Stimulated activated CD8-positive, alpha-beta memory T cell treated with anti-CD3 and anti-CD28 coated beads, Interleukin-15, amount 100 ng/mL, for 48 hours (primary cell): ENCODE measurements around the gene SLC10A7.

ENCODE experiments used
- DNase-seq, 2 donors: peaks; one replicate each; pipeline ENCODE4 v3.0.0-alpha.2; 2020; ENCODE audit warnings: low read depth in 2 of 2

The SLC10A7 gene

DNA sequence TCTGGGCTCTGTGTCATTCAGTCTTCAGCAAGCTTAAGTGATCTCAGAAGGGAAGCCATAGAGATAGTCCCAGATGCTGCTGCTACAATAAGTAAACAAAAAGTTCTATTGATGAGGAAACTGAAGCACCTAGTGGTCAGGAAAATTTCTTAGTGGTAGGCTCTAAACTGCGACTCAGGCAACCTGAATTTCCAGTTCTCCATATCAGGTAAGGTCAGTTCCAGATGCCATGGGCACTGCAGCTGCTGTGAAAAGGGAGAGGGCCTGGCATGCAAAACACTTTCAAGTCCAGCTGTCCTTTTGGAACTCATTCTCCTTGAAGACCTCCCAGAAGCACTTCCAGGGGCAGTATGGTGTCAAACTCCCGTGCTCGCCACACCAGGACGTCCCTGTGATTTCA lies 261.2 kb downstream of the SLC10A7 start:
- DNase-seq: no peak

DNA sequence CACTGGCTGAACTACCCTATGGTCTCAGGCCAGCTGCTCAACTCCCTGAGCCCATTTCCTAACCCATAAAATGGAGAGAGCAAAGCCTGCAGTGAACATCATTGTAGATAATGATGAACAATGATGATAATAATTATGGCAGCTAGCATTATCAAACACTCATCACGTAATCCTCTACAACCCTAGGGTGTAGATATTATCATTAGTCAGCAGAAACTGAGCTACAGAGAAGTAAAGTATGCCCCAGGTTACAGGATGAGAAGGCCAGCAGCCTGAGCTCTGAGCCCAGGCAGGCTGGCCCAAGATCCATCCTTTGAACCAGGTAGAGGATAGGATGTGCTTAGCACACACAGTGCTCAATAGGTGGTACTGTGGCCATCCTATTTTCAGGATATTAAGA lies 264.2 kb downstream of the SLC10A7 start:
- DNase-seq: no peak

DNA sequence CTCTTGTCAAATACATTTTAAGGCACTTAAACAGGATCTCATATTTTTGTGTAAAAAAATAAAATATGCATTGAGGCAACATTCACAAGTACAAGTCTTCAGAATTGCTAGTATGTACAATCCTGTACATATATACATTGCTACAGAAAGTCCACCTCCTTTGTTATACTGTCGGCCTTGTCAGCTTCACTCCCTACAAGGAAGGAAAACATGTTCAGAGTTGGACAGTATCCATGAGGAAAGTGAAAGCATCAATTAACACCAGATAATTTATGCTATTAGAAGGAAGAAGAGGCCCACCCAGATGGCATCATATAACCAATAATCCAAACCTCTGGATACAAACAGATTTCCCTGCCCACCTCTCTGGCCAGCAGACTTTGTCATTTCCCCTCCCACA lies 265.4 kb downstream of the SLC10A7 start:
- no peak for DNase-seq

DNA sequence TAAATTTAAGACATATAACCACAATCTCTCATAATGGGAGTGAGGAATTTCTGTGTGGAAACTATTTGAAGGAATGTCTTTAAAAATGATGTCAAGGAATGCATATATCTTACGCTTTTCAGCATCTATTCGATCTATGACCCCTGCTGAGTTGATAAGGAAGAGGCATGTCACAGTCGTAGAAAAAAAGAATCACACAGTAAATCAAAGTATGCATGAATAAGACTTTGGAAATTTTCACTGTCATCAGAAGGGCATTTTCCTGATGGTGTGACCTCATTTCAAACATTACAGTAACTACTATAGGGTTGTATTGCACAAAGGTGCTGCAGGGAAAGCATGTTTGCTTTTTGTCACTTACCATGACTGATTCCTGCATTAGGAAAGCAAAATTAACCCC lies 265.9 kb downstream of the SLC10A7 start:
- no peak for DNase-seq

DNA sequence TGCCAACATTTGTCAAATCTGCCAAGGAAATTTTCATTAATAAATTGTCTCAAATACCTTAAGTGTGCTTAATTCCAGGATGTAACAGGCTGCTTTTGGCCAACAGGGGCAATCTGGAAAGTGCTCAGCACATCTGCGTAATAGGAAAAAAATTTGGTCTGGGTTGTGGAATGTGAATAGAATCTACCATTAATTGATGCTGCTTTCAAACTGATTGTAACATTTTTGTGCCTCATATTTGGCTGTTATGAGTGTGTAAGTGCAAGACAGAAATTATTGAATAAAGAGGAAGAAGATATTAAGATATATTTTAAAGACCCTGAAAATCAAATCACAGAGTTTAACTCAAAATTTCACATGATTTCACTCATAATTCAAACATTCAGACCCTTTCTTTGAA lies 266.3 kb downstream of the SLC10A7 start:
- DNase-seq: no peak

DNA sequence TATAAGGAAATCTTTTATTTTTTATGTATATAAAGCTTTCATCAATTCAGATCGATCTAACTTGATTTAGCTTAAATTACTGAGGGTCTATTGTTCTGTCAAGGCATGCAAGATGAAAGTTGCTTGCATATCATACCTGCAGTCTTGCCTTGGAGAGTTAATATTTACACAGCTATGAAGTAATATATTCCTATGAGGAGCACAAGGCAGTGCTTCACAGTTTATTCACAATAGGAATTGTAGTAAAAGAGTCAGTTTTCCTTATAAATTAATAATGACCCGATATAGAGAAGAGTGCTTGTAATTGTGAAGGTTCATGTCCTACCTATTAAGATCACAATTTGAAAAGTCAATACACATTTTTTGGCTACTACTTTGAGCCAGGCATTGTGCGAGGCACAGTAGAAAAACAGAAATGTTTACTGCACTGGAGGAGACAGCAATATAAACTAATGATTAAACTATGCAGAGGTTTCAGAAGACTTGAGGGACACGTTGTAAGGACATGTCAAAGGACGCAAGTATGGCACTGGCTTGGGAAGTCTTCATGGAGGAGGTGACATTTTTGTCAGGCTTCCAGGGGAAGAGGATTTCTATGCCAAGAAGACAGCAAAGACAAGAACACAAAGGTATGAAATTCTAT lies 268.6 kb downstream of the SLC10A7 start:
- DNase-seq: no peak

DNA sequence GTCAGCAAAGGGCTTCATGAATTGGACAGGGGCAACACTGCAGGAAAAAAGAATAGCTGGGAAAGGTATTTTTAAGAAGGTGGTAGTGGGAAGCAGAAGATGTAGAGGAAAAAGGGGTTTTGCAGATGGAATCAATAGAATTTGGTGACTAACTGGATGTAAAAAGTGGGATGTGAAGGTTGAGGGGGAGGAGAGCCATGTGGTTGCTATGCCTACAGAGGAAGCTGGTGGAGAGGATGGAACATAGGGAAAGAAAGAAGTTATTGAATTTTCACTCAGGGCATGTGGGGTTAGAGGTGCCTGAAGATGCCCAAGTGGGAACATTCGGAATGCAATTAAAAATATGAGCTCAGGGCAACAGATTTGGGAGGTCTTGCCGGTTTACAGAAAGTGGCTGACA lies 274.4 kb downstream of the SLC10A7 start:
- DNase-seq: no peak

DNA sequence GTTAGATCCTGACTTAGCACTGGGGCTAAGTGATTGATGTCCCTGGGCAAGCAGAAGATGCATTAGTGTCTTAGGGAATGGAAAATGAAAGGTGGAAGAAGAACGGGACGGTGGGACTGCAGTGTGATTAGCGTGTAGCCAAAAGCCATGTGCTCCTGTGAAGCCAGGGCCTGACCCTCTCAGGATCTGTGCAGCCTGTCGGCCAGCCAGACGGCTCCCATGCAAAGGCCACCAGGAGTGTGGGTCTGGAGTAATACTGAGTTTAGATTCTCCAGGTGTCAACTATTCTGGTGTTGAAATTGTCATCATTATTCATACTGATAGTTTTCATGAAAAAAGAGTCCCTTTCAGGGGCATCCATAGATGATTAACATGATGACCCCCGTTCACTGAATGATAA lies 275.4 kb downstream of the SLC10A7 start:
- DNase-seq: no peak

DNA sequence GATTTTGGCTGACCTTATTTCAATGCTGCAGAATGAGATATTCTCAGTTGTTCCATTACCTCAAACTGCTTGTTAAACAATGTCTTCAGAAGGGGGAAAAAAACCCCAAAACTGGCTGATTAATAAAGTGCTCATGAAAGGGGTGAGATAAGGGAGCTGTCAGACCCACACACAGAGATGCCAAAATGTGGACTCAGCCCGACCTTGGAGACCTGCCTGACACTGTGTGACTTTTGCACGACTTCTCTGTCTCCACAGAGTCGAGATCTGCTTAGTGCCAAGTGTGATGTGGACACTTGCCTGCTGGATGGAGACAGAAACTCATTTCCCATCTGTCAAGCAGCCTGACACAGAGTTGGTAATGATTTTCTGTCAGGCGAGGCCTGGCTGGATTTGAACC lies 275.9 kb downstream of the SLC10A7 start:
- no peak for DNase-seq

DNA sequence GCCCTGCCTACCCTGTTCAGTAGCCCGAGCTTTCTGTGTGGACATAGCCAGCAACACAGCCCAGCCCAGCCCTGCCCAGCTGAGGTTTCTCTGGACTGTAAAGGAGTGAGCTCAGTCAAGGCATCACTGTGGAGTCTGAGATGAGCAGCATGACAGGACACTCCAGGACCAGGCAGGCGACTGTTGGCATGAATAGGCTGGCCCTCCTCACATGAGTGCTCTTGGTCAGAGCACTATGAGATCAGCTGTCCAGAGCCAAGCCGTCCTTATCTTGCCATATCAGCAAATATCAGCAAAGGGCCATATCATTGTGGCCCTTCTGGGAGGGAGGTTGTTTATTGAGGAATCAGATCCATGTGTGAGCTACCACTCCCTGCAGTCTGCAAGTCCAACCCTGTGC lies 276.5 kb downstream of the SLC10A7 start:
- no peak for DNase-seq

DNA sequence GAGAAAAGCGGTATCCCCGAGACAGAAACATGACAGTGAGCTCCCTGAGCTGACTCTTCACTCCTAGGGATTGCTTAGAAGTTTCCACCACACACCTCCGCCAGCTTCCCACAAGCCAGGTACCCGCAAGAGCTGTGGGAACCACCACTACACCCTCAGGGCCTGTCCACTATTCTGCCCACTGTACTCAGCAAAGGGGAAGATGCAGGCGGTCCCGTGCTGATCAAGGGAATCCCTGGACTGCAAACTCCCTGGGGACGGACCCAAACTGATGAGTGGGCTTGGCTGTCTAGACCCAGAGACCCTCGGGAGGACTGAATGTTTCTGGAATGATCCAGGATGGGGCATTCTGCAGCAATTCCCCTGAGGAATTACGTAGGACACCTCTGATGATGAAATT lies 277.2 kb downstream of the SLC10A7 start:
- DNase-seq: no peak

DNA sequence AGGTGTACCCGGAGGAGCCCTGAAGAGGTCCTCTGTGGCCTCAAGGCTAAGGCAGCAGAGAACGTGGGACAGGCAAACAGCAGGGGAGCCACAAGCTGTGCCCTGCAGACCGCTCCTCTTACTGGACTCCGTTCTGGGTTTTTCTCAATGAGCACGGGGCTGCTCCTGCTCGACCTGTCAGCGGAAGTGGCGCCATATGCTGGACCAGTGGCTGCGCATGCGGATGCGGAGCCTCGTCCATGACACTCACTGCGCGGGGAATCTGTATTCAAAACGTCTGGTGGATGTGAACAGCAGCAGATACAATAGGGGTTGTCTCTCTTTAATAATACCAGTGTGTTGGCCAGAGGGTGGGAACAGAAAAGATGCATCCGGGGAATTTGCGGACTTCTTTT lies 277.9 kb downstream of the SLC10A7 start:
- no peak for DNase-seq

DNA sequence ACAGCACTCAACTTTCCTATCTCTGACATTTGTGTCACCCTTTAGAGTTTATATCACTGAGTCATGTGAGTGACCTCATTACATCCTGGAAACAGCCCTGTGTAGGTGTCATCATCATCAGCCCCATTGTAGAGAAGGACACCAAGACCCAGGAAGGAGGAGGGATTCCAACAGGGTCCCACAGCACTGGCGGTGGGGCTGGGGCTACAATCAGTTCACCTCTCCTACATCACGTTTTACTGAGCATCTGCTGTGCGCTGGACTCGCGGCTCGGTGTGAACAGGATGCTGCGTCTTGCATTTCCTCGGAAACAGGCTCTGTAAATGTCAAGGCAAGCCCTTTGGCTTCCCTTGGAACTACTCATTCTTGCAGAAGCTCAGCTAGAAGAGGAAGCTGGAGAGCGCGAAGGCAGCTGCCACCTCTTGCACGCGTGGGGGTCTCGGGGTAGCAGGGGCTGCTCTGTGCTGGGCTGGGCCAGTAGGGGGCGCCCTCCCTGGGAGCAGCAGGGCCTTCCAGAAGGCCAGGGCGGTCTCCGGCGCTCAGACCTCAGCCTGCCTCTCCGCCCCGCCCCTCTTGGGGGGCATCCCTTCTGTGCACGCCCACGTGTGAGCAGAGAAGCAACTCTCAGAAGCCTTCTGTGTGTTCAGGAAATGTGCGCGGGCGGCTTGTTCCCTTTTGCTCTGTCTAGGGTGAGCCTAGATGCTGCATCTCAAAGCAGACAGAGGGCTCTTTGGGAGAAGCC lies 278.4 kb downstream of the SLC10A7 start:
- DNase-seq: peak; percentile 79

DNA sequence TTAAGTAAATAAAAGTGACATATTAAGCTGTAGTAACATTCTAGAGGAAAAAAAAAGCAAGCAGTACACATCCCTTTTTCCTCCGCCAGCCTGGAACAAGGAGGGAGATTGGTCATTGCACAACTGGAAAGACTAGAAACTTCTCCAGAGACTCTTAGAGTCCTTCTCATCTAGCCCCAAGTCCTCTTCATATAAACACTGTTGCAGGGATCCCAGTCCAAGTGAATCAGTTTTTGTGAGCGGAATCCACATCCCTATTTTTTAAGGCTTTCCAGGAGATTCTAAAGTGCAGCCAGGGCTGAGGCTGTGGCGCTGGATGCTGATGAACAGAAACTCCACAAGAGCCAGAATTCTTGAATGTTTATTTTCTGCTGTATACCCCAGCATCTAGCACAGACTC lies 283.6 kb downstream of the SLC10A7 start:
- no peak for DNase-seq

DNA sequence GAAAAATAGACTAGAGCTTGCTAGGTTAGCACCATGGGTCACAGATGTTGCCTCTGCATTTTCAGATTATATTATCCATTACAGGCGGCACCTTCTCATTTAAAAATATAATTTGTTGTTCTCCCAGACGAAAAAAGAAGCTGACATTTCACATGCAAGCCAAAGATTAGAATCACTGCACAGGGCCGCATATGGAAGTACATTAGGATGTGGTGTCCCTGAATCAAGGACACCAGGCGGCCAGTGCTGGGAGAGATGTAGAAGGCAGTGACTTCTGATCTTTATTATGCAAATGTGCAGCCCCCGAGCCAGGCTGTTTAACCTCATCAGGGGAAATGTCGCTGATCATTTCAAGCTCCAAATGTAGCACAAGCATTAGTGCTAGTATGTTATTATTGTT lies 284.6 kb downstream of the SLC10A7 start:
- no peak for DNase-seq

DNA sequence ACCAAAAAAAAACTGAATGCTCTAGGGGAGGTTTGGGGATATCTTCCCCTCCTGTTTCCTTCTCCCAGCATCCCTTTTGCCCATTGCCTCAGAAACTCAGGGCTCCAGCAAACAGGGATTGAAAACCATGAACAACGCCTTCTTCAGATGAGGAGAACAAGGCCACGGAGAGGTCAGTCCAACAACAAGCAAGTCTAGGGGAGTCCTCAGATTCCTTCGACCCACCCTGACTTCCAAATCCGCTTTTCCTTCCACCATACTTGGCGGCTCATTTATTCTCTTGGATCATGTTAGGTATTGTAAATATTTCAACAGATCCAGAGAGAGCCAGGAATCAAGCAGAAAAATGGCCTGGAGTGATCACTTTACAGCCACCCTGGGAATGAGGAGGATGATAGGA lies 285.5 kb downstream of the SLC10A7 start:
- DNase-seq: no peak

DNA sequence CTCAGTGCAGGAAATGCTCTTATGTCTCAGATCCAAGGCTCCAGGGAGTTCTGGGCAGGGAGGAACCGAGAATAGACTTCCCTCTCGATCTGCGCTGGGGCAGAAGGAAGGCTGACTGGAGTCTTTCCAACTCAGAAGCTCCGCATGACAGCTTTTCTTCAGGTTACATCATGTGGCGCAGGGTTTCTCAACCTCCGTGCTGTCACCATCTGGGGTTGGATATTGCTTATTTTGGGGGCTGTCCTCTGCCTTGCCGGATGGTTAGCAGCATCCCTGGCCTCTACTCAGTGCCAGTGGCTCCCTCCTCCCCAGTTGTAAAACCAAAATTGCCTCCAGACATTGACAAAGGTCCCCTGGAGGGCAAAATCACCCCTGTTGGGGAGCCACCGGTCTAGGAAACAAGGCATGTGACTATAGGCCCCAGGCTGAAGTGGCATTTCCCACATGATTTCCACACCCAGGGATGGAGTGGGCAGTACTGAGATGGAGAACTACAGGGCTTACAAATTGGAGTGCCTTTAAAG lies 286.0 kb downstream of the SLC10A7 start:
- DNase-seq: no peak

DNA sequence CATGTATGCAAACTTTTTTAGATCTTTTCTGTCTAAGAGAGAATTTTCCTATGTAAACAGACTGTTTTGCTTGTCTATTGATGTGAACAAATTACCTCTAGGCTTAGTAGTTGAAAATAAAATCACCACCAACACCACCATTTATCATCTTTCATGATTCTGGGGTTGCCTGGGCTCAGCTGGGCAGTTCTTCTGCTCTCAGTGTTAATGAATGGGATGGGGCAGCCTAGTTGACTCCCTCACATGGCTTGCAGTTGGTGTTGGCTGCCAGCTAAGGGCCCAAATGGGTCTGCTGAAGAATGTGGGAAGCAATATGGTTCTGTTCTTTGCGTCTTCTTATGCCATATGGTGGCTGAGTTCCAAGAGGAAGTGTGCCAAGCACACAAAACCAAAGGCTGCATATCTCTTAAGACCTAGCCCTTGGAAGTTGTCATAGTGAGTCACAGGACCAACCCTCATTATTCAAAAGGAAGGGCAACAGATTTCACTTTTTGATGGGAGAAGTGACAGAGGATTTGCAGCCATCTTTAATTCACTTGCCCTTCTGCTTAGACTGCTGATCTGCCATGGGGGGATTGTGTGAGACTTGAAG lies 289.5 kb downstream of the SLC10A7 start:
- DNase-seq: no peak

DNA sequence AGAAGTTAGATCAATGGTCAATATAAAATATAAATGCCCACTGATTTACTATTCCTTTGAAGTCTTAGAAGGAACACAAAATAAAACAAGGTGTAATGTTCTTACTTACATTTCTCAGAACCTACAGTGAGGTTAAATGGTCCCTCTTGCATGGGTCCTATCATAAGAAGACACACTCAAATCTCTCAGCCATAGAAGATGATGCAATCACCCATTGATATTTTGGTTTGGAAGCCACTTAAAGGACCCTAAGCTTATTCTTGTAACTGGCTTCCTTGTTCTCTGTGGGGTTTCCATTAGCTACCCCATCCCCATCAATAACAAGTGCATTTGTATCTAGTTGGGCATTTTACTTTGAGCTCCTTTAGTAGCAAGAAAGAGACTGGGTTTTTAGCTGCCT lies 292.3 kb downstream of the SLC10A7 start:
- DNase-seq: no peak

DNA sequence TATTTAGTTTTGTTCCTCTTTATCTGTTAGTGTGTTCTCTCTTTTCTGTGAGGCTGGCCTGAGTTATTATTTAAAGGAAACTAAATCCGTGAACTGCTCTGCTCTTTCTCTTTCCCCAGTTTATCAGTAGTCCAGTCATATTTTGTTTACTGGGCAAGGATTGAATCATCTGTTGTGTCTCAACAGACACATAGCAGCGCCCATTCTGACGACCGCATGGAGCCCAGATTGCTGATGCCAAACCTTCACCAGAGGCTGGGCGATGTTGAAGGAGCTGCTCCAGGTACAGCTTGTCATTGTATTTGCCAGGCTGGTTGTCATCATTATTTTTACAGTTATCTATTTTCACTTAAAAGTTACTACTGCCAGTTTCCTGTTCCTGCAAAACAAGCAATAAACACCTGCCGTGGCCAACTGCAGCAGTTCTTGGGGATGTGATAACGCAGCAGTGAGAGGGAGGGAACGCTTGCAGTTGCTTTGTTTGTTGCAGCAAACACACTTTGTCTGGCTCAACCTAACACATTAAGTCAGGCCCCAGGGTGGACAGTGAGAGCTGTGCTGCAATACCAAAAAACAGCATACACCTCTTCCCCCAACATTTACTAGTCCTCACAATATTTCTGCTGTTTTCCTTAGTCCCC lies 297.3 kb downstream of the SLC10A7 start:
- no peak for DNase-seq

DNA sequence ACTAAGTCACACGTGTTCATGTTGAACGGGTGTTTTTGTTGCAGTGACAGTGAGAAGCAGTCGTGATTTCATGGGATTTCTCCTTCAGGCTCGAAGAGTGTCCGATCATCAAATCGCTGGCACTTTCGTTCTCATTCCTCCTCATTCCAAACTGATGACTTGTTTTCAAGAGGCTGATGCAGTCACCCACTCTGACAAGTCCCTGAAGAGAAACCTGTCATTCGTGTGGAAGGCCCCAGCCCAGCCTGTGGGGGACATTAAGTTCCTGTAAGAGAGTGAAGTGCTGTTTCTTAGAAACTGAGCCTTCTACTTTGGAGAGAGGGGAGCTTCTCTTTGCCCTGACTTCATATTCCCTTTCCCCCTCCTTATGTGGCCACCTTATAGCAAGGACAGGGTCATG lies 299.4 kb downstream of the SLC10A7 start:
- DNase-seq: no peak

DNA sequence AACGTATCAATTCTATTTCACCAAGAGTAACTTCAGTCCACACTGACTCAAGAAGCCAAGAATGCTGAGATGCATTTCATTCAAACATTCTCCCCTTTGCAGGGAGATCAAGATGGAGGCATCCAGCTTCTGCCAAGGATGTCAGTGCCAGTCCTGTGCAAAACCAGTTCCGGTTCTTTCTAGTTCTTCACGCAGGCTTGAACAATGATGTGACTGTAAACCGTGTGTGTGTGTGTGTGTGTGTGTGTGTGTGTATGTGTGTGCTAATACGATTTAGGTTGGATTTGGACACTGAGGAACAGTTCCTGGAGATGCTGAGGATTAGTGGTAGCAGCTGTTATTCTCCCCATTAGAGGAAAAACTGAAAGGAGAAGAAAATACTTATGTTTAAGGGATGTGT lies 307.5 kb downstream of the SLC10A7 start, which contains the start of gene REELD1:
TSS of gene REELD1 (plus strand) at position 301 of the 400 bp plus-strand sequence. CDS start 2,415 bp downstream, outside the sequence.
- DNase-seq: no peak

DNA sequence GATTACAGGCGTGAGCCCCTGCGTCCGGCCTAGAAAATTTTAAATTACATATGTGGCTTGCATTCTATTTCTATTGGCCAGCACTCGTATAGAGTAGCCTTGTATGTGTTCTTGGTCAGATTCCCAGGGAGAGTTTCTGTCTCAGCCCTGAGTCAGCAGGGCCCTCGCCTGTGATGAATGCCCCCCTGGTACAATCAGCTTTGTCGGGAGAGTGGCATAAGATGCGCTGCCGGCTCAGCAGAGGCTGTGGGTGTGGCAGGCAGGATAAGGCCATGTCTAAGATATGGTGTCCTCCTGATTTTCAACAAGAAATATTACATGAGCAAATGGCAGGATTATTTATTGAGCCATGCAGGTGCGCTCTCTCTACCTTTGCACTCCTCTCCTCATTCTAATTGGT lies 309.0 kb downstream of the SLC10A7 start:
- no peak for DNase-seq
